Esophagus muscularis mucosa (tissue), 4 donors: Measurements from ENCODE around the gene DTX3. TPM values are rescaled to one million over a fixed set of nuclear protein-coding genes. Genes with fewer than 3 reads are reported as not detected.

ENCODE experiments used
- DNase-seq: peaks from one replicate; pipeline ENCODE4 v3.0.0-alpha.2; 2017; ENCODE audit errors: extremely low spot score
- H3K27ac ChIP-seq, 4 donors: fragments of 200-600 bp; sonication (generic); replicated peaks in 1 of 4; 1 replicate in 3 of 4; 2 replicates in 1 of 4; pipeline ENCODE4 v1.5.1; 2016 to 2019; ENCODE audit warnings: mild to moderate bottlenecking in 1 of 4
- H3K27me3 ChIP-seq, 4 donors: fragments of 200-600 bp; sonication (generic); one replicate each; pipeline versions ENCODE4 v1.5.1 to v1.6.0; 2016 to 2019
- H3K36me3 ChIP-seq, 4 donors: fragments of 200-600 bp; sonication (generic); one replicate each; pipeline ENCODE4 v1.5.1; 2016 to 2019
- H3K4me1 ChIP-seq, 4 donors: fragments of 200-600 bp; sonication (generic); one replicate each; pipeline ENCODE4 v1.5.1; 2016 to 2019
- H3K4me3 ChIP-seq, 4 donors: fragments of 200-600 bp; sonication (generic); 1 replicate in 2 of 4; 2 replicates in 2 of 4; pipeline ENCODE4 v1.5.1; 2016 to 2019; ENCODE audit warnings: mild to moderate bottlenecking in 4 of 4, moderate library complexity in 1 of 4
- H3K9me3 ChIP-seq, 4 donors: fragments of 200-600 bp; sonication (generic); 1 replicate in 3 of 4; 2 replicates in 1 of 4; pipeline ENCODE4 v1.5.1; 2016 to 2019
- CTCF ChIP-seq, 3 experiments: fragments of 200-600 bp in 2 of 3; fragments of 450-650 bp in 1 of 3; sonication (generic) in 2 of 3; IDR thresholded peaks; one replicate each; pipeline ENCODE4 v1.5.1; 2017 to 2019; ENCODE audit warnings: antibody characterized with exemption in 3 of 3, mild to moderate bottlenecking in 2 of 3, moderate library complexity in 1 of 3
- EP300 ChIP-seq: sonication (generic); formaldehyde crosslinking; IDR thresholded peaks from one replicate; pipeline ENCODE4 v1.6.1; 2017; ENCODE audit warnings: antibody characterized with exemption
- POLR2A ChIP-seq: fragments of 450-650 bp; IDR thresholded peaks from one replicate; pipeline ENCODE4 v1.6.1; 2017; ENCODE audit warnings: antibody characterized with exemption, moderate library complexity, mild to moderate bottlenecking, low read depth
- POLR2AphosphoS5 ChIP-seq, 2 donors: sonication (generic); formaldehyde crosslinking; IDR thresholded peaks; one replicate each; pipeline ENCODE4 v1.6.1; 2017; ENCODE audit warnings: antibody characterized with exemption in 2 of 2
- WGBS: methylation state at CpG from one replicate; pipeline ENCODE4 v1.1.5; 2018; 5-methylcytosine and 5-hydroxymethylcytosine counted together
- intact Hi-C: fragments of 100-400 bp; cut with DNase I; formaldehyde crosslinking; loops from one replicate; pipeline ENCODE4 v1.15.1; 2023
- total RNA-seq, 4 donors: library from RNA; depleted of rRNA; stranded (reverse); fragments of >200 nt; gene quantifications; one replicate each; pipeline versions ENCODE4 v1.1.0 to v1.2.1, GENCODE V29; 2016

DTX3 gene
- total RNA-seq, 4 donors from 2014 or later, result 39.0 to 68.6 (median 46.8) TPM

DNA sequence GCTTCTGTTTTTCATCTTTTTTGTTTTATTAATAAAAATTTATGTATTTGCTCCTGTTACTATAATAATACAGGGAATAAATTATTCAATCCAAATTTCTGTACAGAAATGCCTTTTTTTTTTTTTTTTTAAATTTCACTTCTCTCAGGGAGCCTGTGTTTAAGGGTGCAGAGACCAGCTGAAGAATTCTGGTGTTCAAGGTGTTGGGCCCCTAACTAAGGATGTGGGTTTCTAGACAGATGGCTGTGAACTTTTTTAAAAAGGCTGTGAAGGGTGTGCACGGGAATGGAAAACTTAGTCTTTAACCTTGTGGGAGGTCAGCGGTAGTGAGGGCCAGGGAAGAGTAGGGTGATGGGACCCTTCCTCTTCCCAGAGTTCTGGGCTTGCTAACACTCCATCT is 1.3 kb upstream of the DTX3 start:
- Histone ChIP-seq H3K9me3 (no peaks in the 10 kb centered on the region), H3K4me1 (peaks cover 18 to 50% (median 36%) of the 10 kb centered on the region in 4 donors), H3K4me3 (peak overlapping the region in 1 of 4 donors; percentile 82), H3K27ac (peak overlapping the region; percentile 96 to 99 (median 97)), H3K27me3 (no peaks in the 10 kb centered on the region), H3K36me3 (peaks cover 26 to 69% (median 50%) of the 10 kb centered on the region in 4 donors)
- 50% methylated on average over 2 of the region's 2 CpGs for WGBS
- TF ChIP-seq EP300, result no peak
- TF ChIP-seq POLR2AphosphoS5 (IDR thresholded peaks at IDR 0.05), result no peak
- TF ChIP-seq POLR2A, result no peak
- no peak for TF ChIP-seq CTCF (IDR thresholded peaks at IDR 0.05)
- intact Hi-C loops, result no loop called here
- no peak for DNase-seq

- Histone ChIP-seq H3K9me3 (no peaks in the 10 kb centered on the region), H3K36me3 (peaks cover 22 to 69% (median 48%) of the 10 kb centered on the region in 4 donors), H3K27ac (peak overlapping the region; percentile 96 to 99 (median 97)), H3K4me1 (peaks cover 18 to 56% (median 42%) of the 10 kb centered on the region in 4 donors), H3K4me3 (peak overlapping the region; percentile 70 to 84 (median 82)), H3K27me3 (no peaks in the 10 kb centered on the region)
- 21% methylated on average over 6 of the region's 6 CpGs for WGBS
- intact Hi-C loops, result no loop called here
- TF ChIP-seq POLR2AphosphoS5 (IDR thresholded peaks at IDR 0.05) (peak; percentile 63 to 70), EP300 (no peak)
- DNase-seq, result no peak
Observed at GRCh38 chr12:57603815-57604453, 690 bp upstream of the DTX3 start.

DNA sequence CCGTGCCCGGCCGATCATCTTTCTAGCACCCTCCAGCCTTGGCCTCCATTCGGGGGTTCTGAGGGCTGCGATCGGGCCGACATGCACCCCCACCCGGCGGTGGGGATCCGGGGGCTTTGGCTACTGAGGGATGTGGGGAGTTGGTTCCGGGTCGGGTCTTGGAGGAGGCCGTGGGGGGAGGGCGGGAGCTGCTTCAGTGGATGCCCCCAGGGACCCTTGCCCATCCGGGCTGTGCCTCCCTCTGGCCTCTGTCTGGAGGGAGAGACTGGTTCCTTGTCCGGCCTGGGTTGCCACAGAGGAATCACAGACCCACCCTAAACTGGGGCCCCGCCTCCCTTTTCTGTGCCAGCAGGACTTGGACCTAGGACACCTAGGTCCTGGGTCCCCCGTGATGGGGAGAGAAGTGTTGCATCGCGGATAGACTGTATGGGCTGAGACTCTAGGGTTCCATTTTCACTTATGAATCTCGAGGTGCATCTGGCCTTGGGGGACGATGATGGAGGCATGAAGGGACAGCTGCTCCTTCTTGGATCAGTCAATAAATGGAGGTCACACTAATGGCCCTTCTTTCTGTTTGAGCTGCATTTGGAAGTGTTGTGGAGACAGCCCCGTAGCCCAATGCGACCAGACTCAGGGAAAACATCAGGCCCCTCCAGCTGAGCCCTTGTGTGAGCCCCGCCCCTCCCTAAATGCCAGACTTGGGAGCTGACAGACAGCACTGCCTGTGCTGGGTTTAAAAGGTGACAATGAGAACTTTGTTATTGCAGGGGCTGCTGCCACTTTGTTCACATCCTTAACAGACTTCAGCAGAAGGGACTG is 577 bp downstream of the DTX3 start:
- peak overlapping the region; percentile 96 to 99 (median 97) for H3K27ac ChIP-seq
- H3K9me3 ChIP-seq, result no peaks in the 10 kb centered on the region
- TF ChIP-seq POLR2AphosphoS5 (IDR thresholded peaks at IDR 0.05), result peak in 1 of 2 donors; percentile 51
- TF ChIP-seq EP300, result no peak
- intact Hi-C loops, result no loop called here
- H3K4me3 ChIP-seq, result peak overlapping the region; percentile 70 to 84 (median 82)
- 11% methylated on average over 7 of the region's 25 CpGs for WGBS
- peaks cover 10 to 61% (median 39%) of the 10 kb centered on the region in 4 donors for H3K36me3 ChIP-seq
- H3K27me3 ChIP-seq, result no peaks in the 10 kb centered on the region
- peaks cover 28 to 69% (median 54%) of the 10 kb centered on the region in 4 donors for H3K4me1 ChIP-seq
- DNase-seq, result no peak

DNA sequence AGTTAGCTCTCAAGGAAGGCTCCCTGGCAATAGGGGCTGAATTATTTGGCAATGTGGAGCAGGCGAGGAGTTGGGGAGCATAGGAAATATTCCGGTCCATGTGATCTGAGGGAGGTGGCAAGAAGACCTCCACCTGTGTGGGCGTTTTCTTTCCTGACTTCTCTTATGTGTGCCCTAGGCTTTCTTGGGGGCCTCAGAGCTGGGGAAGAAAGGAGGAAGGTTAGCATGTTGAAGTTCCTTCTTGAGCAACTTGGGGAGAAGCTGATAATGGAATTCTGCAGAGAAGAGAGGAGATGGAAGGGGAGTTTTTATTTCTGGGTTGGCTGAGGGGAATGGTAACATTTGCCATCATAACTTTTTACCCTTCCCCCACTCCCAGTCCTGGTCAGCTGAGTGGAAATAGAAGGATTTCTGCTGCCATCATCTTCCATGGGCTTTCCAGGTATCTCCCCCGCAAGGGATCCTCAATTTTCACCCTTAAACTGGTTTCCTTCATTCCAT is 1.2 kb downstream of the DTX3 start:
- no peaks in the 10 kb centered on the region for H3K9me3 ChIP-seq
- H3K4me1 ChIP-seq, result peaks cover 32 to 75% (median 61%) of the 10 kb centered on the region in 4 donors
- intact Hi-C loops, result no loop called here
- WGBS, result 44% methylated on average over 4 of the region's 4 CpGs
- H3K27ac ChIP-seq, result peak overlapping the region; percentile 96 to 99 (median 97)
- peak overlapping the region; percentile 70 to 84 (median 82) for H3K4me3 ChIP-seq
- DNase-seq, result no peak
- peaks cover 6 to 54% (median 32%) of the 10 kb centered on the region in 4 donors for H3K36me3 ChIP-seq
- TF ChIP-seq EP300 (no peak), POLR2A (no peak), CTCF (IDR thresholded peaks at IDR 0.05) (no peak), POLR2AphosphoS5 (IDR thresholded peaks at IDR 0.05) (no peak)
- peaks cover 0 to 3% (median 0%) of the 10 kb centered on the region in 4 donors for H3K27me3 ChIP-seq

DNA sequence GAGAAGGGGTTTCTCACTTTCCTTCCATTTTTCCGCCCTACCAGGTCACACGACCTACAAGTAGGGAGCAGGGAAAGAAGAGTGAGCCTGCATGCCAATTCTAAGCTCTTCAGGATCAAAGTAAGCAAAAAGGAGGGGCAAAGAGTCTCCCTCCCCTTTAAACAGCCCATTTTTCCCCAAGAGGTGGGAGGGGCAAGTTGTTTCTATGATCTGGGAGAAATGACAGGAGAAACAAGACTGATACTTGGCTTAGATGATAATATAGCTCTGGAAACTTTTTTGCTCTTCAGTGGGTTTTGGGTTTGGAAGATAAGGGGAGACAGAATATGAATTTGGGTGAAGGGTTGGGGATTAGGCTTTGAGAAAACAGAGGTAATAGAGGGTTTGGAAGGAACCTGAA is 1.8 kb downstream of the DTX3 start:
- H3K27ac ChIP-seq, result peak overlapping the region; percentile 96 to 99 (median 97)
- DNase-seq, result no peak
- H3K36me3 ChIP-seq, result peaks cover 6 to 49% (median 27%) of the 10 kb centered on the region in 4 donors
- no peak overlapping the region for H3K4me3 ChIP-seq
- intact Hi-C loops, result no loop called here
- 71% methylated on average over 2 of the region's 2 CpGs for WGBS
- no peak for TF ChIP-seq POLR2A
- TF ChIP-seq EP300, result no peak
- no peak for TF ChIP-seq CTCF (IDR thresholded peaks at IDR 0.05)
- TF ChIP-seq POLR2AphosphoS5 (IDR thresholded peaks at IDR 0.05), result no peak
- no peaks in the 10 kb centered on the region for H3K9me3 ChIP-seq
- peaks cover 0 to 7% (median 0%) of the 10 kb centered on the region in 4 donors for H3K27me3 ChIP-seq
- H3K4me1 ChIP-seq, result peaks cover 32 to 79% (median 65%) of the 10 kb centered on the region in 4 donors
